Measurements from ENCODE around the gene TSR2.

TSR2 gene

DNA sequence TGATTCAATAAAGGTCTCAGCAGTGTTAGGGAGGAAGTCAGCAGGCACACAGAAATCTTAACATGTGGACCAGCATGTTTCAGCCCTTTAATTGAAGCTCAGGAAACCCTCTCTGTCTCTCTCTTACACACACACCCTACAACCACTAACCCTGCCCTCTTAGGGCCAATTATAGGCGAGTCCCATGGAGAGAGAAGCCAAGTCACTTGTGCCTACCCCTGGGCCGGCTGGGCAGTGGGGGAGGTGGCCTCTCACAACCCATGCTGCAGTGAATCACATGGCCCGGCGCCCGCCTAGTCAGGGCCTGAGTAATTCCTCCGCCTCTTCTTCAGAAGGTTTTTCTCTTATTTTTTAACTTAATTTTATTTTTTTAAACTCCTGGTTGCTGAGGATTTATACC is 52.1 kb downstream of the TSR2 start:
- DNase-seq (ENCODE audit: low read depth): peak; percentile 66
- H3K4me3 ChIP-seq (ENCODE audit: low read length): no peak overlapping the region
- TF ChIP-seq, protein P1, sequence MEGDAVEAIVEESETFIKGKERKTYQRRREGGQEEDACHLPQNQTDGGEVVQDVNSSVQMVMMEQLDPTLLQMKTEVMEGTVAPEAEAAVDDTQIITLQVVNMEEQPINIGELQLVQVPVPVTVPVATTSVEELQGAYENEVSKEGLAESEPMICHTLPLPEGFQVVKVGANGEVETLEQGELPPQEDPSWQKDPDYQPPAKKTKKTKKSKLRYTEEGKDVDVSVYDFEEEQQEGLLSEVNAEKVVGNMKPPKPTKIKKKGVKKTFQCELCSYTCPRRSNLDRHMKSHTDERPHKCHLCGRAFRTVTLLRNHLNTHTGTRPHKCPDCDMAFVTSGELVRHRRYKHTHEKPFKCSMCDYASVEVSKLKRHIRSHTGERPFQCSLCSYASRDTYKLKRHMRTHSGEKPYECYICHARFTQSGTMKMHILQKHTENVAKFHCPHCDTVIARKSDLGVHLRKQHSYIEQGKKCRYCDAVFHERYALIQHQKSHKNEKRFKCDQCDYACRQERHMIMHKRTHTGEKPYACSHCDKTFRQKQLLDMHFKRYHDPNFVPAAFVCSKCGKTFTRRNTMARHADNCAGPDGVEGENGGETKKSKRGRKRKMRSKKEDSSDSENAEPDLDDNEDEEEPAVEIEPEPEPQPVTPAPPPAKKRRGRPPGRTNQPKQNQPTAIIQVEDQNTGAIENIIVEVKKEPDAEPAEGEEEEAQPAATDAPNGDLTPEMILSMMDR (IDR thresholded peaks at IDR 0.05; ENCODE audit: insufficient read depth, low read depth, low read length, missing control alignments): no peak

DNA sequence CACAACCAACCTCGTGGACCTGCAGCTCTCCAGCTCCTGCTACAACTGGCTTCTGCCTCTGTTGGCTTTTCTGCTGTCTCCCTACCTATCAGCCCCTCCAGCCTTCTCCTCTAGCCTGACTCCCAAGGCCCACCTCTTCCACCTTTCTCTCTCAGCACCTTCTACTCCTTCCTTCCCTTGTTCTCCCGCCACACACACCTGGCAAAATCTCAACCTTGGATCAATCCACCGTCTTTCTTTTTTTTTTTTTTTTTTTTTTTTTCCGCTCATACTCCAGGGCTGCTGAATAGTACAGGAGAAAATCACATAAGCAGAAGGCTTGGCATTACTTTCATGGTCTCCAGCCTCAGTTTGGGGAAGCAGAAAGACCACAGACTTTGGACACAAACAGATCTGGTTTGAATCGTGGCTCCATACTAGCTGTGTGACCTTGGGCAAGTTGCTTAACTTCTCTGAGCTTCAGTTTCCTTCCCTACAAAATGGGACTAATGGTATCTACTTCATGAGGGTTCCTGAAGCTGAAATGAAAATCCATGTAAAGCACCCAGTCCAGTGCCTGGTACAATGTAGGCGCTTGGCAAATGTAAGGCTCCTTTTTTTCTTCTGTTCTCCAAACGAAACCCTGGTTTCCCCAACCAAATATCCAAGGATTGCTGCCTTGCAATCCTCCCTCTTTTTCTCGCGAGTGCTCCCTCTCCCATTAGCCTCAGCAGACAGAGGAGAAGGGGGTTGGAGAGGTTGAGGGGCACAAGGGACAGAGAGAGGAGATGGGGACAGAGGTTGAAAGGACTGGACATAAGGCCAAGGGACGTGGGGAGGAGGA is 54.2 kb downstream of the TSR2 start:
- TF ChIP-seq, protein P1 (IDR thresholded peaks at IDR 0.05; ENCODE audit: insufficient read depth, low read depth, low read length, missing control alignments): no peak
- DNase-seq (ENCODE audit: low read depth): no peak
- H3K4me3 ChIP-seq (ENCODE audit: low read length): peak overlapping the region; percentile 53

Data from epithelial cell of esophagus (primary cell).